22Rv1 (cell line): ENCODE data around the gene CLCN2.

Experiments
- ZFX ChIP-seq: fragments of 450-650 bp; IDR thresholded peaks from 2 replicates; pipeline ENCODE4 v1.6.1; 2017; ENCODE audit warnings: antibody characterized with exemption, borderline replicate concordance
- TF ChIP-seq, protein P1 (sequence below): fragments of 450-650 bp; IDR thresholded peaks from 2 replicates; pipeline ENCODE4 v1.5.1; 2017; ENCODE audit warnings: mild to moderate bottlenecking

DNA sequence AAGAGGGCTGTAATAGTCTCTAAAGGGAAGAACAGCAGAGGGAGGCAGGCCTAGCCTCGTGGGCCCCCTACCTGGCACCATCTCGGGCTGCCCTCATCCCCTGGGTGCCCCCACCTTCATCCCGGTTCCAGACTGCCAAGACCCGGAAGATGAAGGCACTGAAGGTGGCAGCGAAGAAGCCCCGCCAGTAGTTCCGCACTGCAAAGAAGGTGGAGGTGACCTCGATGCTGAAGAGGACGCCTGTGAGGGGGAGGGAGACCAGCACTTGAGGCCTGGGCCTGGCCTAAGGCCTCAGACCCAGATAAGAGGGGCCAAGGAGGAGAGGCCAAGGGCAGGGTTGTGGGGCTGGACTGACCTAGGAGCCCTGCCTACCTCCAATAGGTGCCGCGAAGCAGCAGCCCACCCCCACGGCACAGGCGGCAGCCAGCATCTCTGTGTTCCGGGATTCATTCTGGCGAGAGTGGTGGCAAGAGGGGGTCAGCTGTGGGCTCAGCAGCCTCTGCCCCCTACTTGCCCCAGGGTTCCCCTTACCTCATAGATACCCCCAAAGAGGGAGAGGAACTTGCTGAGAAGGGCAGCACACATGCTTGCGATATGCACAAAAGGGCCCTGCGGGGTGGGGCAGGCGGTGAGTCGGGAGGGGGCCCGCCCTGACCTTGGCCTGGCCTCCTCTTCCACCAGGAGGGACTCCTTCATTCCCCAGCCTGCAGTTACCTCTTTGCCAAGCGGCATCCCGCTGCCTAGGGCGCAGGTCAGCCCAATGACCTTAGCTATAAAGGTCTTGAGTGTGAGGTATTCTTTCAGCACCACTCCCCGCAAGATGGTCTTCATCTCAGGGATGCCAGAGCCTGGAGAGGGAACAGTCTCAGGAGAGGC lies 3.9 kb downstream of the CLCN2 start:
- TF ChIP-seq, protein P1, sequence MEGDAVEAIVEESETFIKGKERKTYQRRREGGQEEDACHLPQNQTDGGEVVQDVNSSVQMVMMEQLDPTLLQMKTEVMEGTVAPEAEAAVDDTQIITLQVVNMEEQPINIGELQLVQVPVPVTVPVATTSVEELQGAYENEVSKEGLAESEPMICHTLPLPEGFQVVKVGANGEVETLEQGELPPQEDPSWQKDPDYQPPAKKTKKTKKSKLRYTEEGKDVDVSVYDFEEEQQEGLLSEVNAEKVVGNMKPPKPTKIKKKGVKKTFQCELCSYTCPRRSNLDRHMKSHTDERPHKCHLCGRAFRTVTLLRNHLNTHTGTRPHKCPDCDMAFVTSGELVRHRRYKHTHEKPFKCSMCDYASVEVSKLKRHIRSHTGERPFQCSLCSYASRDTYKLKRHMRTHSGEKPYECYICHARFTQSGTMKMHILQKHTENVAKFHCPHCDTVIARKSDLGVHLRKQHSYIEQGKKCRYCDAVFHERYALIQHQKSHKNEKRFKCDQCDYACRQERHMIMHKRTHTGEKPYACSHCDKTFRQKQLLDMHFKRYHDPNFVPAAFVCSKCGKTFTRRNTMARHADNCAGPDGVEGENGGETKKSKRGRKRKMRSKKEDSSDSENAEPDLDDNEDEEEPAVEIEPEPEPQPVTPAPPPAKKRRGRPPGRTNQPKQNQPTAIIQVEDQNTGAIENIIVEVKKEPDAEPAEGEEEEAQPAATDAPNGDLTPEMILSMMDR: no peak
- no peak for TF ChIP-seq ZFX
